Endothelial cell of umbilical vein (primary cell): Measurements from ENCODE around the gene GALNT4. TPM values are rescaled to one million over a fixed set of nuclear protein-coding genes. Genes with fewer than 3 reads are reported as not detected.

Source experiments
- BruUV-seq: library from RNA; stranded (reverse); fragments of 400-500 nt; replicated peaks from 2 replicates; lab custom pipeline; 2021; lab: Mats Ljungman, UMichigan
- CTCF ChIA-PET: fragments of 300-600, 350-600 bp; sonication (Branson Sonifier 250); formaldehyde crosslinking; loops from one replicate; lab custom pipeline; 2021; ENCODE audit warnings: antibody characterized with exemption, inconsistent platforms; lab: Charles Lee
- POLR2A ChIA-PET: fragments of 300-600, 350-600 bp; sonication (Branson Sonifier 250); formaldehyde crosslinking; loops from one replicate; lab custom pipeline; 2021; ENCODE audit warnings: antibody characterized with exemption, inconsistent platforms; lab: Charles Lee
- DNase-seq: peaks from one replicate; pipeline ENCODE4 v3.0.0-alpha.2; 2011; ENCODE audit warnings: low read depth, low spot score
- FAIRE-seq: peaks from 2 replicates; lab custom pipeline; 2011; peaks lifted over from hg19 to GRCh38; lab: Jason Lieb, UNC
- H2AFZ ChIP-seq: 2 replicates; pipeline ENCODE4 v1.6.0; 2012; ENCODE audit warnings: low read depth, low read length, control low read depth, inconsistent platforms
- H3K27ac ChIP-seq: 2 replicates; pipeline ENCODE4 v1.5.1; 2011; ENCODE audit warnings: low read depth, mild to moderate bottlenecking, control low read depth, low read length, moderate library complexity; ENCODE audit not compliant: insufficient read depth
- H3K27me3 ChIP-seq, 2 experiments: 2 replicates each; pipeline versions ENCODE4 v1.6.0 to v1.6.1; 2011; ENCODE audit warnings: low read length in 2 of 2, mixed read lengths in 1 of 2; ENCODE audit not compliant: control insufficient read depth in 2 of 2, insufficient read depth in 2 of 2
- H3K36me3 ChIP-seq, 2 experiments: 2 replicates in 1 of 2; 3 replicates in 1 of 2; pipeline ENCODE4 v1.5.1; 2011; ENCODE audit warnings: low read length in 2 of 2, mild to moderate bottlenecking in 1 of 2, moderate library complexity in 1 of 2; ENCODE audit not compliant: control insufficient read depth in 2 of 2, insufficient read depth in 2 of 2; ENCODE audit errors: extremely low read depth in 1 of 2
- H3K4me1 ChIP-seq: 3 replicates; pipeline ENCODE4 v1.5.1; 2011; ENCODE audit warnings: mild to moderate bottlenecking, low read length; ENCODE audit not compliant: control insufficient read depth, insufficient read depth; ENCODE audit errors: extremely low read depth
- H3K4me2 ChIP-seq: 2 replicates; pipeline ENCODE4 v1.6.1; 2011; ENCODE audit warnings: low read length, control low read depth, mixed read lengths; ENCODE audit not compliant: insufficient read depth
- H3K4me3 ChIP-seq, 3 experiments: fragments of 200-600 bp in 1 of 3; sonication (generic), shearing (Covaris generic) in 1 of 3; replicated peaks in 1 of 3; 2 replicates each; pipeline ENCODE4 v1.5.1; 2011 to 2016; ENCODE audit warnings: control low read depth in 3 of 3, low read length in 3 of 3, mild to moderate bottlenecking in 2 of 3, inconsistent platforms in 1 of 3, low read depth in 1 of 3, moderate library complexity in 1 of 3; ENCODE audit not compliant: insufficient read depth in 1 of 3
- H3K79me2 ChIP-seq: 2 replicates; pipeline ENCODE4 v1.6.0; 2012; ENCODE audit warnings: low read length, inconsistent platforms; ENCODE audit not compliant: control insufficient read depth, insufficient read depth
- H3K9ac ChIP-seq: replicated peaks from 2 replicates; pipeline ENCODE3; 2011; ENCODE audit warnings: low read length, control low read depth; ENCODE audit not compliant: insufficient read depth; ENCODE audit errors: extremely low read depth
- H3K9me1 ChIP-seq: replicated peaks from 3 replicates; pipeline ENCODE4 v1.6.0; 2011; ENCODE audit warnings: mild to moderate bottlenecking, low read length; ENCODE audit not compliant: control insufficient read depth, insufficient read depth; ENCODE audit errors: extremely low read depth
- H3K9me3 ChIP-seq: replicated peaks from 2 replicates; pipeline ENCODE4 v1.5.1; 2012; ENCODE audit warnings: low read length, inconsistent platforms; ENCODE audit not compliant: control insufficient read depth, insufficient read depth
- H4K20me1 ChIP-seq: replicated peaks from 2 replicates; pipeline ENCODE3; 2011; ENCODE audit warnings: mild to moderate bottlenecking, low read length; ENCODE audit not compliant: control insufficient read depth, insufficient read depth; ENCODE audit errors: extremely low read depth
- CTCF ChIP-seq, 2 donors: IDR thresholded peaks; 1 replicate in 1 of 2; 2 replicates in 1 of 2; pipeline ENCODE4 v1.5.1; 2011; ENCODE audit warnings: low read length in 2 of 2, mild to moderate bottlenecking in 2 of 2, moderate library complexity in 2 of 2, control low read depth in 1 of 2, inconsistent platforms in 1 of 2, low read depth in 1 of 2; ENCODE audit not compliant: insufficient read depth in 1 of 2; ENCODE audit errors: extremely low read depth in 1 of 2
- EZH2 ChIP-seq: IDR thresholded peaks from 2 replicates; pipeline ENCODE4 v1.6.1; 2012; ENCODE audit warnings: borderline replicate concordance, low read depth, mild to moderate bottlenecking, moderate library complexity, low read length, inconsistent platforms; ENCODE audit not compliant: severe bottlenecking
- FOS ChIP-seq: IDR thresholded peaks from 2 replicates; pipeline ENCODE4 v1.6.1; 2011; ENCODE audit warnings: mild to moderate bottlenecking, low read length, moderate library complexity, borderline replicate concordance; ENCODE audit not compliant: insufficient read depth
- GATA2 ChIP-seq: IDR thresholded peaks from 2 replicates; pipeline ENCODE4 v1.7.0; 2011; ENCODE audit warnings: low read depth, mild to moderate bottlenecking, moderate library complexity, mixed read lengths, low read length; ENCODE audit not compliant: insufficient read length, insufficient read depth
- JUN ChIP-seq: IDR thresholded peaks from 2 replicates; pipeline ENCODE4 v1.6.1; 2011; ENCODE audit warnings: borderline replicate concordance, low read depth; ENCODE audit not compliant: insufficient read length, insufficient read depth
- MAX ChIP-seq: IDR thresholded peaks from 2 replicates; pipeline ENCODE4 v1.6.1; 2011; ENCODE audit not compliant: insufficient read depth, insufficient read length
- MYC ChIP-seq: IDR thresholded peaks from one replicate; pipeline ENCODE4 v1.6.1; 2011; ENCODE audit warnings: mild to moderate bottlenecking, low read depth, low read length
- POLR2A ChIP-seq: IDR thresholded peaks from 2 replicates; pipeline ENCODE4 v1.6.1; 2012; ENCODE audit warnings: low read depth, mild to moderate bottlenecking, control low read depth, low read length
- POLR2AphosphoS5 ChIP-seq: IDR thresholded peaks from 2 replicates; pipeline ENCODE4 v1.6.1; 2012; ENCODE audit warnings: low read depth, mild to moderate bottlenecking, control low read depth, low read length, moderate library complexity; ENCODE audit not compliant: insufficient read depth
- dilution Hi-C: fragments of 300-500 bp; cut with MboI; formaldehyde crosslinking; loops from one replicate; pipeline ENCODE4 v1.15.0; 2019; ENCODE audit warnings: low sequenced_read_pairs; ENCODE audit not compliant: extremely low pct_ligation_motif_present
- intact Hi-C: fragments of 100-400 bp; cut with micrococcal nuclease; formaldehyde crosslinking; loops from one replicate; pipeline ENCODE4 v1.10.0; 2022
- polyA plus RNA-seq, 4 experiments: library from polyadenylated mRNA; depleted of rRNA in 3 of 4; stranded (reverse) in 3 of 4; unstranded in 1 of 4; fragments of >200 nt; gene quantifications; 2 replicates each; pipeline versions ENCODE4 v1.2.1 to v1.2.3, GENCODE V29; 2011 to 2012; ENCODE audit warnings: missing spikeins in 1 of 4
- total RNA-seq: library from RNA; stranded (reverse); gene quantifications from 2 replicates; pipeline ENCODE4 v1.2.3, GENCODE V29; 2021

Gene GALNT4
- total and polyA plus RNA-seq, 2 donors (not counting 3 experiments of a cell fraction or from before 2014, with no cell fraction given): 2.0 to 9.8 TPM

GRCh38 chr12:89565002-89565401 lies 40.4 kb upstream of the GALNT4 start:
- intact Hi-C loops (no loop called here), dilution Hi-C loops (no loop called here)
- Histone ChIP-seq H3K9me1 (no peaks in the 10 kb centered on the region), H3K27ac (no peak overlapping the region), H3K9me3 (no peaks in the 10 kb centered on the region), H3K36me3 (no peaks in the 10 kb centered on the region), H3K4me3 (no peak overlapping the region), H3K27me3 (no peaks in the 10 kb centered on the region), H3K9ac (no peak overlapping the region), H3K4me2 (no peak overlapping the region), H4K20me1 (no peaks in the 10 kb centered on the region), H2AFZ (no peak overlapping the region), H3K79me2 (no peaks in the 10 kb centered on the region), H3K4me1 (no peaks in the 10 kb centered on the region)
- FAIRE-seq (no peak), DNase-seq (no peak)
- ChIA-PET POLR2A (no interaction called here), CTCF (interaction anchor here (0.8 to 1.2 kb wide), 2 partner anchors 19 to 22 kb away, joined by 3 read pairs; no protein-coding TSS in a partner anchor)
- no TSS peak for BruUV-seq
- no peak for TF ChIP-seq POLR2AphosphoS5

GRCh38 chr12:89559753-89560152 lies 35.2 kb upstream of the GALNT4 start:
- no peak overlapping the region for H3K9ac ChIP-seq
- peaks cover 0 to 2% of the 10 kb centered on the region in 2 experiments for H3K27me3 ChIP-seq
- no peaks in the 10 kb centered on the region for H3K79me2 ChIP-seq
- H3K9me3 ChIP-seq: no peaks in the 10 kb centered on the region
- BruUV-seq: no TSS peak
- dilution Hi-C loops (no loop called here), intact Hi-C loops (no loop called here)
- ChIA-PET CTCF (no interaction called here), POLR2A (no interaction called here)
- no peak overlapping the region for H3K4me2 ChIP-seq
- H3K4me1 ChIP-seq: no peaks in the 10 kb centered on the region
- H2AFZ ChIP-seq: no peak overlapping the region
- TF ChIP-seq EZH2: no peak
- no peak for TF ChIP-seq CTCF (IDR thresholded peaks at IDR 0.05; ENCODE audit: extremely low read depth in 1 of 2, insufficient read depth in 1 of 2, low read depth in 1 of 2, low read length in 2 of 2)
- TF ChIP-seq MYC: no peak
- no peak for TF ChIP-seq FOS
- no peak for TF ChIP-seq GATA2
- TF ChIP-seq POLR2AphosphoS5: no peak
- TF ChIP-seq JUN: no peak
- no peak for TF ChIP-seq MAX
- TF ChIP-seq POLR2A: no peak
- no peak for FAIRE-seq
- H3K4me3 ChIP-seq: no peak overlapping the region
- no peaks in the 10 kb centered on the region for H3K36me3 ChIP-seq
- no peaks in the 10 kb centered on the region for H4K20me1 ChIP-seq
- H3K27ac ChIP-seq: no peak overlapping the region
- no peak for DNase-seq
- no peaks in the 10 kb centered on the region for H3K9me1 ChIP-seq
